Gastrocnemius medialis (tissue), 4 donors: ENCODE data around the gene B2M.

ENCODE experiments used
- POLR2A ChIP-seq, 2 donors: fragments of 450-650 bp; IDR thresholded peaks; one replicate each; pipeline ENCODE4 v1.6.1; 2017; ENCODE audit warnings: antibody characterized with exemption in 2 of 2, mild to moderate bottlenecking in 2 of 2, moderate library complexity in 2 of 2
- TF ChIP-seq, protein P1 (sequence below), 5 experiments: fragments of 450-650 bp in 3 of 5; fragments of 200-600 bp in 2 of 5; sonication (generic) in 2 of 5; IDR thresholded peaks in 4 of 5; conservative IDR thresholded peaks in 1 of 5; 1 replicate in 4 of 5; 2 replicates in 1 of 5; pipeline ENCODE4 v1.5.1; 2016 to 2019; ENCODE audit warnings: antibody characterized with exemption in 5 of 5, mild to moderate bottlenecking in 3 of 5, moderate library complexity in 3 of 5

DNA sequence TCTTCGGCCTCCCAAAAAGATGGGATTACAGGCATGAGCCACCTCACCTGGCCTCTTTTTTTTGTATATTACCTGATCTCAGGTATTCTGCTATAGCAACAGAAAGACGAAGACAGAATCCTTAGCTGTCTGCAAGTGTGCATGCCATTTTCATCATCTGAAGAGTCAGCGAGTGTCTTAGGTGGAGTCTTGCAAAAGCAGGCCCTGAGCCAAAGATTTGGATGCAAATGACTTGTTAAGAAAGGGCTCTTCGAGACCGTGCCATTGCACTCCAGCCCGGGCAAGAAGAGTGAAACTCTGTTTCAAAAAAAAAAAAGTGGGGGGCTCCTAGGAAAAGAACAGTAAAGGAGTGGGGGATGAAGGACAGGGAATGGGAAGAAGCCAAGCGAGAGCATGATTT lies 14.8 kb downstream of the B2M start:
- TF ChIP-seq, protein P1, sequence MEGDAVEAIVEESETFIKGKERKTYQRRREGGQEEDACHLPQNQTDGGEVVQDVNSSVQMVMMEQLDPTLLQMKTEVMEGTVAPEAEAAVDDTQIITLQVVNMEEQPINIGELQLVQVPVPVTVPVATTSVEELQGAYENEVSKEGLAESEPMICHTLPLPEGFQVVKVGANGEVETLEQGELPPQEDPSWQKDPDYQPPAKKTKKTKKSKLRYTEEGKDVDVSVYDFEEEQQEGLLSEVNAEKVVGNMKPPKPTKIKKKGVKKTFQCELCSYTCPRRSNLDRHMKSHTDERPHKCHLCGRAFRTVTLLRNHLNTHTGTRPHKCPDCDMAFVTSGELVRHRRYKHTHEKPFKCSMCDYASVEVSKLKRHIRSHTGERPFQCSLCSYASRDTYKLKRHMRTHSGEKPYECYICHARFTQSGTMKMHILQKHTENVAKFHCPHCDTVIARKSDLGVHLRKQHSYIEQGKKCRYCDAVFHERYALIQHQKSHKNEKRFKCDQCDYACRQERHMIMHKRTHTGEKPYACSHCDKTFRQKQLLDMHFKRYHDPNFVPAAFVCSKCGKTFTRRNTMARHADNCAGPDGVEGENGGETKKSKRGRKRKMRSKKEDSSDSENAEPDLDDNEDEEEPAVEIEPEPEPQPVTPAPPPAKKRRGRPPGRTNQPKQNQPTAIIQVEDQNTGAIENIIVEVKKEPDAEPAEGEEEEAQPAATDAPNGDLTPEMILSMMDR (IDR thresholded peaks at IDR 0.05 in 4 of 5, conservative IDR thresholded peaks at IDR 0.05 in 1 of 5): no peak
- no peak for TF ChIP-seq POLR2A (IDR thresholded peaks at IDR 0.05)
